Fibroblast of lung (primary cell): ENCODE measurements around the gene CHD3. TPM values are rescaled to one million over a fixed set of nuclear protein-coding genes. Genes with fewer than 3 reads are reported as not detected.

ENCODE experiments used
- DNase-seq, 2 donors: peaks; one replicate each; pipeline versions ENCODE4 v3.0.0 to v3.0.0-alpha.2; 2010; ENCODE audit warnings: low read depth in 2 of 2
- H2AFZ ChIP-seq: 2 replicates; pipeline ENCODE4 v1.5.1; 2012; ENCODE audit warnings: low read length, control low read depth, inconsistent platforms
- H3K27ac ChIP-seq: 2 replicates; pipeline ENCODE4 v1.5.1; 2011; ENCODE audit warnings: low read length, control low read depth; ENCODE audit not compliant: insufficient read depth
- H3K27me3 ChIP-seq: 2 replicates; pipeline ENCODE4 v1.5.1; 2011; ENCODE audit warnings: mild to moderate bottlenecking, low read length; ENCODE audit not compliant: control insufficient read depth, insufficient read depth
- H3K36me3 ChIP-seq: 2 replicates; pipeline ENCODE4 v1.5.1; 2011; ENCODE audit warnings: low read length; ENCODE audit not compliant: control insufficient read depth, insufficient read depth
- H3K4me1 ChIP-seq: 2 replicates; pipeline ENCODE4 v1.5.1; 2011; ENCODE audit warnings: low read length; ENCODE audit not compliant: control insufficient read depth, insufficient read depth; ENCODE audit errors: extremely low read depth
- H3K4me2 ChIP-seq: 2 replicates; pipeline ENCODE4 v1.5.1; 2011; ENCODE audit warnings: low read length, control low read depth; ENCODE audit not compliant: insufficient read depth; ENCODE audit errors: extremely low read depth
- H3K4me3 ChIP-seq, 4 experiments: fragments of 200-600 bp in 1 of 4; sonication (generic) in 1 of 4; replicated peaks in 1 of 4; 2 replicates each; pipeline ENCODE4 v1.5.1; 2011 to 2016; ENCODE audit warnings: low read length in 4 of 4, low read depth in 3 of 4, mild to moderate bottlenecking in 3 of 4, control low read depth in 2 of 4, inconsistent platforms in 1 of 4, mixed read lengths in 1 of 4; ENCODE audit not compliant: insufficient read depth in 1 of 4; ENCODE audit errors: control extremely low read depth in 1 of 4
- H3K79me2 ChIP-seq: 2 replicates; pipeline ENCODE4 v1.5.1; 2012; ENCODE audit warnings: mild to moderate bottlenecking, low read length, inconsistent platforms; ENCODE audit not compliant: control insufficient read depth, insufficient read depth
- H3K9ac ChIP-seq: 2 replicates; pipeline ENCODE4 v1.5.1; 2011; ENCODE audit warnings: mild to moderate bottlenecking, low read length, control low read depth; ENCODE audit not compliant: insufficient read depth
- H3K9me3 ChIP-seq: 2 replicates; pipeline ENCODE4 v1.5.1; 2012; ENCODE audit warnings: low read depth, low read length; ENCODE audit not compliant: control insufficient read depth, insufficient read depth
- H4K20me1 ChIP-seq: 2 replicates; pipeline ENCODE4 v1.5.1; 2011; ENCODE audit warnings: low read length; ENCODE audit not compliant: control insufficient read depth, insufficient read depth; ENCODE audit errors: extremely low read depth
- CTCF ChIP-seq, 2 donors: IDR thresholded peaks in 1 of 2; conservative IDR thresholded peaks in 1 of 2; 1 replicate in 1 of 2; 2 replicates in 1 of 2; pipeline ENCODE4 v1.5.1; 2011 to 2012; ENCODE audit warnings: low read length in 2 of 2, control low read depth in 1 of 2, inconsistent platforms in 1 of 2, low read depth in 1 of 2, mild to moderate bottlenecking in 1 of 2
- EZH2 ChIP-seq: IDR thresholded peaks from 2 replicates; pipeline ENCODE4 v1.5.1; 2012; ENCODE audit warnings: low read length, control low read depth, mild to moderate bottlenecking; ENCODE audit errors: missing control alignments
- polyA plus RNA-seq, 2 donors: library from polyadenylated mRNA; depleted of rRNA in 1 of 2; stranded (reverse) in 1 of 2; unstranded in 1 of 2; fragments of >200 nt; gene quantifications; 2 replicates each; pipeline ENCODE4 v1.2.1, GENCODE V29; 2011 to 2012; ENCODE audit warnings: missing spikeins in 1 of 2
- total RNA-seq: library from RNA; depleted of rRNA; stranded (reverse); fragments of >200 nt; gene quantifications from 2 replicates; pipeline ENCODE4 v1.2.1, GENCODE V29; 2014

Gene CHD3
- total and polyA plus RNA-seq, 2 donors (not counting 1 experiment from before 2014, with no cell fraction given), result 23.8 to 165 TPM

GRCh38 chr17:7946441-7946840 is 57.9 kb downstream of the CHD3 start:
- no peak overlapping the region for H2AFZ ChIP-seq
- no peak overlapping the region for H3K27ac ChIP-seq
- no peak overlapping the region for H3K9ac ChIP-seq
- H3K79me2 ChIP-seq, result no peaks in the 10 kb centered on the region
- H3K4me3 ChIP-seq, result no peak overlapping the region
- peaks cover 29% of the 10 kb centered on the region for H3K36me3 ChIP-seq
- H3K9me3 ChIP-seq, result no peaks in the 10 kb centered on the region
- H3K4me2 ChIP-seq, result no peak overlapping the region
- no peaks in the 10 kb centered on the region for H3K4me1 ChIP-seq
- no peak for DNase-seq
- H3K27me3 ChIP-seq, result no peaks in the 10 kb centered on the region
- TF ChIP-seq EZH2, result no peak
- TF ChIP-seq CTCF (conservative IDR thresholded peaks at IDR 0.05 in 1 of 2, IDR thresholded peaks at IDR 0.05 in 1 of 2; ENCODE audit: low read depth in 1 of 2, low read length in 2 of 2), result no peak
- H4K20me1 ChIP-seq, result no peaks in the 10 kb centered on the region

GRCh38 chr17:7947651-7948050 is 59.1 kb downstream of the CHD3 start:
- H3K36me3 ChIP-seq, result peaks cover 29% of the 10 kb centered on the region

GRCh38 chr17:7950578-7950977 is 62.0 kb downstream of the CHD3 start:
- DNase-seq, result no peak
- Histone ChIP-seq H3K4me1 (no peaks in the 10 kb centered on the region), H3K27me3 (no peaks in the 10 kb centered on the region), H3K27ac (no peak overlapping the region), H3K4me2 (no peak overlapping the region), H2AFZ (no peak overlapping the region), H4K20me1 (no peaks in the 10 kb centered on the region), H3K36me3 (peaks cover 16% of the 10 kb centered on the region), H3K79me2 (no peaks in the 10 kb centered on the region), H3K9ac (no peak overlapping the region), H3K9me3 (no peaks in the 10 kb centered on the region), H3K4me3 (no peak overlapping the region)
- no peak for TF ChIP-seq EZH2
- TF ChIP-seq CTCF (conservative IDR thresholded peaks at IDR 0.05 in 1 of 2, IDR thresholded peaks at IDR 0.05 in 1 of 2; ENCODE audit: low read depth in 1 of 2, low read length in 2 of 2), result no peak

More at GRCh38 chr17:7947651-7948050, 59.1 kb downstream of the CHD3 start:
- Histone ChIP-seq H4K20me1 (no peaks in the 10 kb centered on the region), H3K4me3 (no peak overlapping the region), H3K4me1 (no peaks in the 10 kb centered on the region), H3K9ac (no peak overlapping the region), H3K79me2 (no peaks in the 10 kb centered on the region), H3K27me3 (no peaks in the 10 kb centered on the region), H2AFZ (no peak overlapping the region), H3K9me3 (no peaks in the 10 kb centered on the region), H3K4me2 (no peak overlapping the region), H3K27ac (no peak overlapping the region)
- no peak for DNase-seq
- TF ChIP-seq EZH2 (no peak), CTCF (conservative IDR thresholded peaks at IDR 0.05 in 1 of 2, IDR thresholded peaks at IDR 0.05 in 1 of 2; ENCODE audit: low read depth in 1 of 2, low read length in 2 of 2) (no peak)
